ENCODE data around the gene TLL1. TPM values are rescaled to one million over a fixed set of nuclear protein-coding genes. Genes with fewer than 3 reads are reported as not detected.

Gene TLL1
- not detected for total RNA-seq

GRCh38 chr4:165872461-165873297, at the start of gene TLL1:
Gene TLL1, plus strand, starts transcription at chr4:165873237. Its CDS starts 668 bp downstream, at chr4:165873905.
- H3K4me3 Mint-ChIP-seq = peak within 1 kb of the TSS; percentile 22
- DNase-seq = no peak
- H3K27me3 Mint-ChIP-seq = peaks cover 58% of the 10 kb centered on the region

GRCh38 chr4:165826166-165826565, 46.9 kb upstream of the TLL1 start:
- Mint-ChIP-seq H3K27ac (no peak overlapping the region), H3K27me3 (no peaks in the 10 kb centered on the region), H3K4me3 (no peak overlapping the region), H3K4me1 (no peaks in the 10 kb centered on the region), H3K36me3 (no peaks in the 10 kb centered on the region), H3K9me3 (ENCODE audit: low read depth) (no peaks in the 10 kb centered on the region)
- CTCF ChIA-PET = no interaction called here
- no peak for DNase-seq
- ATAC-seq = no peak

More at GRCh38 chr4:165872461-165873297, at the start of gene TLL1:
- H3K4me1 Mint-ChIP-seq = peaks cover 13% of the 10 kb centered on the region
- H3K27ac Mint-ChIP-seq = peak within 1 kb of the TSS; percentile 40
- CTCF ChIA-PET = no interaction called here
- no peaks in the 10 kb centered on the region for H3K9me3 Mint-ChIP-seq (ENCODE audit: low read depth)
- no peak for ATAC-seq
- H3K36me3 Mint-ChIP-seq = no peaks in the 10 kb centered on the region

DNA sequence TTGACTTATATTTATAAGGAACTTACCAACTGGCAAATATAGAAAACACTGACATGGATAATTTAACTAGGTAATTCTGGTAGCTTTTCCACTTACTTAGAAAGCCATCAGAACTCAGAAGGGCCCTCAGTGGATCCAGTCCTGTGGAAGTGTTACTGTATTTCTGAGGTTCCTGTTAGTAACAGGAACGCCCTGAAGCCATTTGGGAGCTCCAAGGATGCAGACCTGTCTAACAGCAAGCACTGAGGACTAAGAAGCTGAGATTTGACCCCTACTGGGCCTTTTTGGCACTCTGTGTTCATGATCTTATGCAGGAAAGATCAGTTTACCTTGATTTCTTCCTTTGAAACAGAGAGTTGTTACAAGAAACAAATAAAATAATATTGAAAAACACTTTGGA, 46.0 kb upstream of the TLL1 start:
- Mint-ChIP-seq H3K27ac (no peak overlapping the region), H3K36me3 (no peaks in the 10 kb centered on the region), H3K9me3 (ENCODE audit: low read depth) (no peaks in the 10 kb centered on the region), H3K4me3 (no peak overlapping the region), H3K27me3 (no peaks in the 10 kb centered on the region), H3K4me1 (no peaks in the 10 kb centered on the region)
- ATAC-seq (no peak), DNase-seq (no peak)
- CTCF ChIA-PET = no interaction called here

DNA sequence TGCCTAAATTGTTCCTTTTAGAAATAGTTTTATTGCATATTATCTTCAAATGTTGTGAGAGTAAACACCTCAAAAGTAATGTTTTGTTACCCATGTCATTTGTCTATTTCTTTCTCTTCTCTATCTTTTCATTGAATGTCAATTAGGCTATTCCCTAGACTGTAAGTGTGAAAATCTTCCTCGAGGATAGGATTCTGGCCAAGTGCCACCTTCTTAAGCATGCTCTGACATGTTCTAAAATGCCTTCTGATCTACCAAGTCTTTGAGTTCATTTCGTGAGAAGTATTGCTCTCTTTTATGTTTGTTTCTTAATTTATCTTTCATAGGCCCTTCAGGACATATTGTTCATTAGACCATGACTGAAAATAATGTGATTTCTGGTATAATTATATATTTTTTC, 44.1 kb upstream of the TLL1 start:
- H3K4me1 Mint-ChIP-seq = no peaks in the 10 kb centered on the region
- H3K27me3 Mint-ChIP-seq = no peaks in the 10 kb centered on the region
- ATAC-seq (no peak), DNase-seq (no peak)
- H3K27ac Mint-ChIP-seq = no peak overlapping the region
- CTCF ChIA-PET = no interaction called here
- H3K36me3 Mint-ChIP-seq = no peaks in the 10 kb centered on the region
- no peak overlapping the region for H3K4me3 Mint-ChIP-seq
- H3K9me3 Mint-ChIP-seq (ENCODE audit: low read depth) = no peaks in the 10 kb centered on the region

DNA sequence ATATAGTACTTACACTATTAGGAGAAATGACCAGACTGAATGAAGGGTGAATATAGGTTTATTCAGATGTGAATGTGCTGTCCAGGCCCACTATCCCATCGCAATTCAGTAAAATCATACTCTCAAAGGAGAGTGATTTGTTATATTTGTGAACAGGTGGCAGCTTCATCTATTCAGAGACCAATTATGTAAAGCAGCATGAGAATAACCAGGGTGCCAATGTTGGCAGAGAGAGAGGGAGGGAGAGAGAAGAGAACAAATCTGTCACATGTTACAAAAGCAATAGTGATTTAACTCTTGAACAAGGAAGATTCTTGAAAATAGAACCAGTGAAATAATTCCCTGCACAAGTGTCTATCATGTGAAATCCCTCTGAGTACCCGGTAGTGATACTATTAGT, 38.9 kb upstream of the TLL1 start:
- H3K4me1 Mint-ChIP-seq = no peaks in the 10 kb centered on the region
- no peak for DNase-seq
- CTCF ChIA-PET = no interaction called here
- peaks cover 2% of the 10 kb centered on the region for H3K9me3 Mint-ChIP-seq (ENCODE audit: low read depth)
- no peaks in the 10 kb centered on the region for H3K27me3 Mint-ChIP-seq
- no peaks in the 10 kb centered on the region for H3K36me3 Mint-ChIP-seq
- no peak for ATAC-seq
- H3K27ac Mint-ChIP-seq = no peak overlapping the region
- no peak overlapping the region for H3K4me3 Mint-ChIP-seq

GRCh38 chr4:165838575-165838974, 34.5 kb upstream of the TLL1 start:
- no peaks in the 10 kb centered on the region for H3K27me3 Mint-ChIP-seq
- H3K27ac Mint-ChIP-seq = no peak overlapping the region
- H3K9me3 Mint-ChIP-seq (ENCODE audit: low read depth) = peaks cover 2% of the 10 kb centered on the region
- no peak for DNase-seq
- CTCF ChIA-PET = no interaction called here
- H3K4me3 Mint-ChIP-seq = no peak overlapping the region
- no peaks in the 10 kb centered on the region for H3K36me3 Mint-ChIP-seq
- ATAC-seq = no peak
- H3K4me1 Mint-ChIP-seq = no peaks in the 10 kb centered on the region

DNA sequence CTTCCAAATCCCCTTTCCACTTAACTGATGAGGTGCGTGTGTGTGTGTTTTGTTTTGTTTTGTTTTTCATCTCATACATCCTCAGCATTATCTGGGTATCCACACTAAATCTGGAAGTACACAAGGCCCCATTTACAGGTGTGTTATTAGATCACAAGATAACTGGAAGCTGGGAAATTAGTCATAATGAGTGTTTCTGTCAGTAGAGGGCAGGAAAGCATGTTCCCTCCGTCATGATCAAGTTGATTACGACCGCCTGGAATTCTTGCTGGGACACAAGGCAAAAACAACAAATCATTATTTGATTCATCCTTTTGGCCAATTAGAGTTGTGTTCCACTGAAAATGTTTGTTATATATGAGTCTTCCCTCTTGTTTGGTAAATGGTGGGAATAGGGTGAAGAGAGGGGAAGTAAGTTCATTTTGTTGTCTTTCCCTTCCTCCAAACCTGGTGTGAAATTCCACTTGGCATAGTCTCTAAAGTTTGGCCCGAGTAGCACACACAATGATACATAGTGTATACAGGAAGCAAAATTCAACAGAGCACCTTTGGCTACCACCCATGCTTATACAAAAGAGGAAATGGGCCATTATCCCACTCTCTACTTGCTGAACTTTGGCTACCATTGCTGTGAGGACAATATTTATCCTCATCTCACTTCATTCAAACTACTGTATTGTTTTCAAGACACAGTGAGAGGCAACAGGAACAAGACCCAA, 33.3 kb upstream of the TLL1 start:
- no peak for ATAC-seq
- Mint-ChIP-seq H3K4me1 (no peaks in the 10 kb centered on the region), H3K27me3 (no peaks in the 10 kb centered on the region), H3K27ac (no peak overlapping the region), H3K36me3 (no peaks in the 10 kb centered on the region), H3K9me3 (ENCODE audit: low read depth) (no peaks in the 10 kb centered on the region), H3K4me3 (no peak overlapping the region)
- no peak for DNase-seq
- CTCF ChIA-PET = no interaction called here

GRCh38 chr4:165842684-165843083, 30.4 kb upstream of the TLL1 start:
- Mint-ChIP-seq H3K36me3 (no peaks in the 10 kb centered on the region), H3K9me3 (ENCODE audit: low read depth) (no peaks in the 10 kb centered on the region), H3K4me3 (no peak overlapping the region), H3K27ac (no peak overlapping the region), H3K27me3 (no peaks in the 10 kb centered on the region), H3K4me1 (no peaks in the 10 kb centered on the region)
- no peak for DNase-seq
- no peak for ATAC-seq
- CTCF ChIA-PET = no interaction called here

DNA sequence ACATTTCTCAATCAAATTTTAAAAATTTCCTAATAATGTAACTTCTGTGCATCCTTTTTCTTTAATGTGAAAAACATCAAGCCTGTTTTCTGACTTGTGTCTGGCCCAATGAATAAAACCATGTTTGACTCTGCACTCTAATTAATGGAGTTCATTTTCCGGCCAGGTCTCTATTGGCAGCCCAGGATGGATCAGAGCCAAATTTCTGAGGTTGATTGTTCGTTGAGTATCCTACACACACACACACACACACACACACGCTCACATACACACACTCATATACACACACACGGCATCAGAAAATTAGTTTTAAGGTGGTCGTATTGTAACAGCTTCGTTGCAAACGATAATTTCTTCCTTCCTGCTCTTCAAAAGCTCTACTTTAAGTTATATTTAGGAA, 28.9 kb upstream of the TLL1 start:
- no peak for ATAC-seq
- no peak overlapping the region for H3K27ac Mint-ChIP-seq
- H3K4me3 Mint-ChIP-seq = no peak overlapping the region
- H3K9me3 Mint-ChIP-seq (ENCODE audit: low read depth) = no peaks in the 10 kb centered on the region
- no peaks in the 10 kb centered on the region for H3K36me3 Mint-ChIP-seq
- CTCF ChIA-PET = no interaction called here
- no peaks in the 10 kb centered on the region for H3K4me1 Mint-ChIP-seq
- H3K27me3 Mint-ChIP-seq = no peaks in the 10 kb centered on the region
- no peak for DNase-seq

DNA sequence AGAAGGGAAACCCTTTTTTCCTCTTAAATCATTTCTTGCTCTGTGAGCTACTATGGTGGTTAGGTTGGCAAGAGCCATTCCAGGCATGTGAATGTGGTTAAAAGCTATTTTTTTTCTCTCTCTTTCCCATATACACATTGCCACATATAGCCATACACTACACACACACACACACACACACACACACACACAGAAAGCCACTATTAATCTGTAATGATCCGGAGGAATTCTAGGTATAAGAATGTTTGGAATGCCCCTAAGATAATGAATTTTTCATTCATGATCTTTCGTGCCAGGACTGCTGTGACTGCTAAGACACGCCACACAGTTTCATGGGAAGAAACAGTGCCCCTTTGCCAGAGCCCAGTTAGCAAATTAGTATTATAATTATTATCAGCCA, 21.8 kb upstream of the TLL1 start:
- Mint-ChIP-seq H3K4me1 (no peaks in the 10 kb centered on the region), H3K27ac (no peak overlapping the region), H3K4me3 (no peak overlapping the region), H3K9me3 (ENCODE audit: low read depth) (no peaks in the 10 kb centered on the region), H3K36me3 (no peaks in the 10 kb centered on the region), H3K27me3 (no peaks in the 10 kb centered on the region)
- ATAC-seq = no peak
- DNase-seq = no peak
- CTCF ChIA-PET = no interaction called here

DNA sequence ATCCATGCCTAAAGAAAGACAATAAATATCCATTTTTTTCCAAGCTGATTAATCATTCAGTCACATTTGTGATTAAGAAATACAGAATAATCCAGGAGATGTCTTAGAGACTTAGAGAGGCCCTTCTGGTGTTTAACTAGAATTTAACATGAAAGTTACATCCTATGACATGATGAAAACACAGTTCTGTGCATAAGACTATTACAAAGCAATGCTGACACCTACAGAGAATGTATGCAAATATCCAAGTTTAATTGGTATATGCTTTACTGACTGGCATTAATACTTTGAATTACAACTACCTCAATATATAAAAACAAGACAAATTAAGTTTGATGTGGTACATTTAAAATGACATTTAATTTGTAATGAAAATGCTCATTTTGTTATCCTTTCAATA, 17.8 kb upstream of the TLL1 start:
- ATAC-seq (no peak), DNase-seq (no peak)
- Mint-ChIP-seq H3K4me1 (no peaks in the 10 kb centered on the region), H3K4me3 (no peak overlapping the region), H3K9me3 (ENCODE audit: low read depth) (no peaks in the 10 kb centered on the region), H3K27me3 (no peaks in the 10 kb centered on the region), H3K27ac (no peak overlapping the region), H3K36me3 (no peaks in the 10 kb centered on the region)
- CTCF ChIA-PET = no interaction called here

GRCh38 chr4:165861363-165861762, 11.7 kb upstream of the TLL1 start:
- Mint-ChIP-seq H3K4me3 (no peak overlapping the region), H3K27me3 (no peaks in the 10 kb centered on the region), H3K9me3 (ENCODE audit: low read depth) (no peaks in the 10 kb centered on the region), H3K36me3 (no peaks in the 10 kb centered on the region), H3K4me1 (no peaks in the 10 kb centered on the region), H3K27ac (no peak overlapping the region)
- DNase-seq = no peak
- ATAC-seq = no peak
- CTCF ChIA-PET = no interaction called here

DNA sequence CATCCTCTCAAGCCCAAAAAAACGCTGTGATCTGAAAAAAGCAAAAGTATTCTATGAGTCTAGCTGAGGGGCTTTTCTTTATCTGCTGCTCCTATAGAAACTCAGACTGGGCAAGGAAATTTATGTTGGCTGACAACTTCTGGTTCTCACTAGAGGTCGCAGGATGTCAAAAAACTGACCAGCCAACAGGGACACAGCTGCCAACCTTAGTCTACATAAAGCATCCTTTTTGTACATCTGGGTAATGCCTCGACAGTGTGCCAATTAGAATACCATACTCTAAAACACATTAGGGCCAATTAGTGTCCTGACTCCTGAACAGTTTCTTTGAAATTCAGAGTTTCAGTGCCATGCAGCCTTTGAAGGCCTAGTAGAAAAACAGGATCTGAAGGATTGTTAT, 8.8 kb upstream of the TLL1 start:
- CTCF ChIA-PET = no interaction called here
- Mint-ChIP-seq H3K27me3 (no peaks in the 10 kb centered on the region), H3K4me3 (no peak overlapping the region), H3K9me3 (ENCODE audit: low read depth) (no peaks in the 10 kb centered on the region), H3K4me1 (no peaks in the 10 kb centered on the region), H3K36me3 (no peaks in the 10 kb centered on the region), H3K27ac (no peak overlapping the region)
- ATAC-seq (no peak), DNase-seq (no peak)

DNA sequence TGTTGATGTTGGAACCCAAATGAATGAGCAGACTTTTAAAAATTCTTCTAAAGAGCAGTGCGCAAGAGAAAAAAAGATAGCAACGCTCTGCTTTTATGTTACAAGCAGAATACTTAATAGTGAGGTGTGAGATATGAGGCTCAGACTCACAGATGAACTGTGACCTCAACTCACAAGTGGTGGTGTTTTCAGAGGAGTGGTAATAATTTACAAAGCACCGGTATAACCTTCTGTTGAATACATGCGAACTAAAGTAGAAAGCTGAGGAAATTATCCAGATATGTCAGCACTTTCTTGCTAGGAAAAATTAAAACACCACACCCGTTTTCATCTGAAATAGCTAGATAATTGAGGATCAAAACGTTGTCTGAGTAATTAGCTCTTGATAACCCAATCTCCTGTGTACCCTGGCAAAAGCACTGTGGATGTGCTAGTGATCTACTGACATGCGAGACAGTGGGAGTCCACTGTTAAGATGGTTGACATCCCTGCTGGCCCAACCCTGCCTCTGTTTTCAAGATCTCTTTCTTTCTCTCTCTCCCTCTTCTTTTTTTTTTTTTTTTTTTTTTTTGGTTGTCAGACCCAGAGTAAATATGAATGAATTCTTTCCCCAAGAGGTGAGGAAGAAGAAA, 6.9 kb upstream of the TLL1 start:
- Mint-ChIP-seq H3K27me3 (peaks cover 2% of the 10 kb centered on the region), H3K4me3 (no peak overlapping the region), H3K9me3 (ENCODE audit: low read depth) (no peaks in the 10 kb centered on the region), H3K36me3 (no peaks in the 10 kb centered on the region), H3K27ac (no peak overlapping the region), H3K4me1 (no peaks in the 10 kb centered on the region)
- ATAC-seq = no peak
- DNase-seq = no peak
- CTCF ChIA-PET = no interaction called here

Measured in activated CD8-positive, alpha-beta memory T cell treated with anti-CD3 and anti-CD28 coated beads, Interleukin-2, amount 10 ng/mL, durations not matched to agents 7 days and 5 days (primary cell).